ENCODE data around the gene WDPCP.
"Not testable (repeated sequence)": the region's sequence is repeated elsewhere in the genome, so short reads cannot be mapped to it uniquely, and the experiment has no call there.

WDPCP gene

GRCh38 chr2:63189026-63189425 lies 399.3 kb downstream of the WDPCP start:
- Histone ChIP-seq H3K4me3 (ENCODE audit: severe bottlenecking) (no peak overlapping the region), H3K27me3 (ENCODE audit: insufficient read depth, poor library complexity, severe bottlenecking) (no peaks in the 10 kb centered on the region), H3K36me3 (ENCODE audit: low read depth) (no peaks in the 10 kb centered on the region), H3K27ac (ENCODE audit: poor library complexity, severe bottlenecking) (no peak overlapping the region), H3K4me1 (ENCODE audit: insufficient read depth, poor library complexity, severe bottlenecking) (no peaks in the 10 kb centered on the region), H3K9me3 (ENCODE audit: severe bottlenecking) (no peaks in the 10 kb centered on the region)
- DNase-seq (ENCODE audit: low spot score), result no peak
- TF ChIP-seq CTCF (IDR thresholded peaks at IDR 0.05; ENCODE audit: poor library complexity, severe bottlenecking), result peak; percentile 79
- ATAC-seq (ENCODE audit: low read depth), result peak; percentile 68

GRCh38 chr2:63186331-63186730 lies 401.9 kb downstream of the WDPCP start:
- Histone ChIP-seq H3K4me3 (ENCODE audit: severe bottlenecking) (no peak overlapping the region), H3K9me3 (ENCODE audit: severe bottlenecking) (no peaks in the 10 kb centered on the region), H3K27me3 (ENCODE audit: insufficient read depth, poor library complexity, severe bottlenecking) (no peaks in the 10 kb centered on the region), H3K27ac (ENCODE audit: poor library complexity, severe bottlenecking) (no peak overlapping the region), H3K4me1 (ENCODE audit: insufficient read depth, poor library complexity, severe bottlenecking) (no peaks in the 10 kb centered on the region), H3K36me3 (ENCODE audit: low read depth) (no peaks in the 10 kb centered on the region)
- DNase-seq (ENCODE audit: low spot score), result no peak
- no peak for TF ChIP-seq CTCF (IDR thresholded peaks at IDR 0.05; ENCODE audit: poor library complexity, severe bottlenecking)
- ATAC-seq (ENCODE audit: low read depth), result no peak

- Histone ChIP-seq H3K4me1 (ENCODE audit: insufficient read depth, poor library complexity, severe bottlenecking) (no peaks in the 10 kb centered on the region), H3K27ac (ENCODE audit: poor library complexity, severe bottlenecking) (no peak overlapping the region), H3K27me3 (ENCODE audit: insufficient read depth, poor library complexity, severe bottlenecking) (no peaks in the 10 kb centered on the region), H3K9me3 (ENCODE audit: severe bottlenecking) (no peaks in the 10 kb centered on the region), H3K36me3 (ENCODE audit: low read depth) (no peaks in the 10 kb centered on the region), H3K4me3 (ENCODE audit: severe bottlenecking) (no peak overlapping the region)
- no peak for TF ChIP-seq CTCF (IDR thresholded peaks at IDR 0.05; ENCODE audit: poor library complexity, severe bottlenecking)
- ATAC-seq (ENCODE audit: low read depth), result no peak
- no peak for DNase-seq (ENCODE audit: low spot score)
Observed at GRCh38 chr2:63163161-63163820, 425.0 kb downstream of the WDPCP start.

- Histone ChIP-seq H3K4me3 (ENCODE audit: severe bottlenecking) (no peak overlapping the region), H3K4me1 (ENCODE audit: insufficient read depth, poor library complexity, severe bottlenecking) (no peaks in the 10 kb centered on the region), H3K36me3 (ENCODE audit: low read depth) (no peaks in the 10 kb centered on the region), H3K27me3 (ENCODE audit: insufficient read depth, poor library complexity, severe bottlenecking) (no peaks in the 10 kb centered on the region), H3K27ac (ENCODE audit: poor library complexity, severe bottlenecking) (no peak overlapping the region), H3K9me3 (ENCODE audit: severe bottlenecking) (no peaks in the 10 kb centered on the region)
- no peak for ATAC-seq (ENCODE audit: low read depth)
- DNase-seq (ENCODE audit: low spot score), result no peak
- TF ChIP-seq CTCF (IDR thresholded peaks at IDR 0.05; ENCODE audit: poor library complexity, severe bottlenecking), result no peak
Observed at GRCh38 chr2:63159262-63159661, 429.0 kb downstream of the WDPCP start.

- not testable (repeated sequence) for H3K36me3 ChIP-seq (ENCODE audit: low read depth); H3K4me3 ChIP-seq (ENCODE audit: severe bottlenecking); H3K27me3 ChIP-seq (ENCODE audit: insufficient read depth, poor library complexity, severe bottlenecking); H3K9me3 ChIP-seq (ENCODE audit: severe bottlenecking); DNase-seq (ENCODE audit: low spot score); H3K4me1 ChIP-seq (ENCODE audit: insufficient read depth, poor library complexity, severe bottlenecking); H3K27ac ChIP-seq (ENCODE audit: poor library complexity, severe bottlenecking); ATAC-seq (ENCODE audit: low read depth)
Observed at GRCh38 chr2:63136683-63137082, 451.6 kb downstream of the WDPCP start.

Measured in RWPE2 (cell line).